DMS53 treated with DMSO at 0.1 percent for 48 hours (cell line): ENCODE results near the gene CNOT6.
A peak's percentile ranks its signal among the peaks of the same experiment; 100 is the strongest.
"Not testable (repeated sequence)": the region's sequence is repeated elsewhere in the genome, so short reads cannot be mapped to it uniquely, and the experiment has no call there.

Experiments used
- DNase-seq: peaks from one replicate; lab custom pipeline; 2025; ENCODE audit not compliant: unreplicated experiment; lab: John Stamatoyannopoulos, UW

The CNOT6 gene

GRCh38 chr5:180494060-180494509 lies at the start of gene CNOT6:
Gene CNOT6, plus strand, starts transcription at chr5:180494379. Its CDS starts 34,898 bp downstream, at chr5:180529277.
- DNase-seq, result peak; percentile 81

- DNase-seq, result no peak
Measured at GRCh38 chr5:180454752-180455151, 39.4 kb upstream of the CNOT6 start.

DNA sequence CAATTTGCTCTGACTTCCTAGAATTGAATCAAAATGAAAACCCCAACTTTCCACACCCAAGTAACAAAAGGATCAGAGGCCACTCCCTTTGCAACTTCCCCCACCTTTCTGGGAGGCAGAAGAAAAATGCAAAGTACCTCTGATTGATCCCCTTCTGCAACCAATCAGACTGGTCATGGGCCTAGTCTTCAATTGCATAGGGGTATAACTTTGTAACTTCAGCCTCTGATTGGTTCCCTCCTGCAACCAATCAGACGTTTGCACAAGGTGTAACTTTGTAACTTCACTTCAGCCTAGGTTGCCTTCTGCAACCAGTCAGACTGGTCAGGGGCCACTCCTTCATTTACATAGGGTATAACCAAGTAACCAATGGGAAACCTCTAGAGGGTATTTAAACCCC lies 38.3 kb upstream of the CNOT6 start:
- DNase-seq, result no peak

DNA sequence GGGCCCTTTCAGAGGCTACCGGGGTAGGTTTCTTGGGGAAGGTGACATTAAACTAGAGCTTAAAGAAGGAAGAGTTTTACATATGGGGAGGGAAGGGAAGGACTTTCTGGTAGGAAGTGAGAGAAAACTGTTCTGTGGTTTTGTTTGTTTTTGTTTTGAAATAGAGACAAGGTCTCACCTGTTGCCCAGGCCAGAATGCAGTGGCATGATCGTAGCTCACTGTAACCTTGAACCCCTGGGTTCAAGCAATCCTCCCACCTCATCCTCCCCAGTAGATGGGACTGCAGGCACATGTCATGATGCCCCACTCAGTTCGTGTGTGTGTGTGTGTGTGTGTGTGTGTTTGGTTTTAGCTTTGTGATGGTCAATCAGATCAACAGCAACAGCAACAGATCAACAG lies 37.4 kb upstream of the CNOT6 start:
- no peak for DNase-seq

DNA sequence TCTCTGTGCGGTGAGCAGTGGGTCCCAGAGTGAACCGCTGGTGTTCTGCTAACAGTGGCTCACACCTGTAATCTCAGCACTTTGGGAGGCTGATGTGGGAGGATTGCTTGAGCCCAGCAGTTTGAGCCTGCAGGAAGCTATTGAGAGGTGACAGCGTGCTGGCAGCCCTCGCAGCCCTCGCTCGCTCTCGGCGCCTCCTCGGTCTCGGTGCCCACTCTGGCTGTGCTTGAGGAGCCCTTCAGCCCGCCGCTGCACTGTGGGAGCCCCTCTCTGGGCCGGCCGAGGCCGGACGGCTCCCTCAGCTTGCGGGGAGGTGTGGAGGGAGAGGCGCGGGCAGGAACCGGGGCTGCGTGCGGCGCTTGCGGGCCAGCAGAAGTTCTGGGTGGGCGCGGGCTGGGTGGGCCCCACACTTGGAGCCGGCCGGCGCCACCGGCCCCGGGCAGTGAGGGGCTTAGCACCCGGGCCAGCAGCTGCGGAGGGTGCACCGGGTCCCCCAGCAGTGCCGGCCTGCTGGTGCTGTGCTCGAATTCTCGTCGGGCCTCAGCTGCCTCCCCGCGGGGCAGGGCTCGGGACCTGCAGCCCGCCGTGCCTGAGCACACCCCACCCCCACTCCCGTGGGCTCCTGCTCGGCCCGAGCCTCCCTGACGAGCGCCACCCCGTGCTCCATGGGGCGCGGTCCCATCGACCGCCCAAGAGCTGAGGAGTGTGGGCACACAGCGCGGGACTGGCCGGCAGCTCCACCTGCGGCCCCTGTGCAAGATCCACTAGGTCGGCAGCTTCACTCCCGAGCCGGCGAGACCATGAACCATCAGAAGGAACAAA lies 35.1 kb upstream of the CNOT6 start:
- not testable (repeated sequence) for DNase-seq

GRCh38 chr5:180459674-180460142 lies 34.5 kb upstream of the CNOT6 start:
- DNase-seq, result not testable (repeated sequence)

DNA sequence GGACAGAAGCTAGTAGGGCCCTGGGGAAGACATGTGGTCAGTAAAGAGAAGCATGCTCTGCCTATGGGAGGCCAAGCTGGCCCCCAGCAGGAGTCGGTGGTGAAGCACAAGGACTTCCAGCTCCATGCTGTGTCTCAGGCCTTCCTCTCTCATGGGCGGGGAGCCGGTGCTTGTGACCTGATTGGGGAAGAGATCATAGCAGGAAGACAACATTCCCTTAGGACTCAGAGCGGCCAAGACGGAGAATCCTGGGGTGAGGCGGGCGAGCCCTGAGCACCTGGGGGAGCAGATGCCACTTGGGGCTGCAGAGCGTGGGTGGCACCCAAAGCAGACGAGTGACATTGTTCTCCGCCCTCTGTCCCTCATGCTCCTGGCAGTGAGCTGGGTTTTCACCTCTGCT lies 33.3 kb upstream of the CNOT6 start:
- DNase-seq, result no peak

GRCh38 chr5:180461303-180461702 lies 32.9 kb upstream of the CNOT6 start:
- no peak for DNase-seq

GRCh38 chr5:180463216-180463900 lies 30.8 kb upstream of the CNOT6 start:
- DNase-seq, result no peak

GRCh38 chr5:180463916-180464602 lies 30.1 kb upstream of the CNOT6 start:
- no peak for DNase-seq

DNA sequence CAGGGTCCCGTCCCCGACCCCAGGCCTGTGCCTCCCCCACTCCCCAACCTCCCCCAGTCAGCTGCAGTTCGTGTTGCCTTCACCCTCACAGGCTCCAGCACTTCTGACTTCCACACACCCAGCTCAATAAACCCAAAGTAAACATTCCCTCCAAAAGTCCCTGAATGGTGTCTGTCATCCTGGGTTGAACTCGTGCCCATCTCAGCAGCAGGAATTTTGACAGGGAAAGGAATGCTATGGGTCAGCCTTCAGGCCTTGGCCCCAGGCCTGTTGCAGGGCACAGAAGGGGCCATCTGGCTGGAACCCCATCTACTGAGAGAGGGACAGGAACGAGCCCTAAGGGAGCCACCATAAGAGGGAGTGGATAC lies 29.6 kb upstream of the CNOT6 start:
- DNase-seq, result no peak

- DNase-seq, result not testable (repeated sequence)
Measured at GRCh38 chr5:180465052-180465451, 29.1 kb upstream of the CNOT6 start.

DNA sequence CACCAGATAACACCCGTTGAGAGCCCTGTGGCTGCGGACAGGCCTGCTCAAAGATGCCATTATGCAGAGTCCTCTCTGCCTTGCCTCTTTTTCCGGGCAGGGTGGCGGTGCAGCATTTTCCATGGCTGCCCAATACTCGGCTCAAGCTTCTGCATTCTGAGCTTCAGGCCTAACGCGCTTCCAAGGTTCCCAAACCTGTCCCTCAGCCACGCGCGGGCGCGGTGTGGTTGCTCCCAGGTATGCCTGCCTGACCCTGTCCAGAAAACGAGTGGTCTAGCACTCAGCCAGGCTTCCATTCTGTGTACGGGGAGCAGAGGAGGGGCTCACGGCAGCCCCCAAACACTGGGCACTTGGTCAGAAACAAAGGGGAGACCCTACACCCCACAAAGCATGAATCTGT lies 27.9 kb upstream of the CNOT6 start:
- no peak for DNase-seq

GRCh38 chr5:180467028-180467975 lies 26.9 kb upstream of the CNOT6 start:
- no peak for DNase-seq

GRCh38 chr5:180467989-180468731 lies 26.0 kb upstream of the CNOT6 start:
- DNase-seq, result no peak

- no peak for DNase-seq
Measured at GRCh38 chr5:180468732-180469585, 25.2 kb upstream of the CNOT6 start.

DNA sequence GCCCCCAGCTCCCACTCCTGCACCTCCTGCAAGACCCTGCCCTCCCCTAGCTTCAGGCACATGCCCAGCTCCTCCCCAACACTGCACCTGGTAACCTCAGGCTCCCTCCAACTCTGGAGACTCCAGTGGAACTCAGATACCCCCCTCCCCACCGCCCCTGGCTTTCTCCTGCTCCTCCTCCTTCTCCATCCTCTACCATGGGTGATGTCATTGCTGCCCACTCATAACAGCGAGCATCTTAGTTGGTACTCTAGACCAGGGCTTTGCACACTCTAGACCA lies 24.7 kb upstream of the CNOT6 start:
- no peak for DNase-seq

GRCh38 chr5:180469866-180470265 lies 24.3 kb upstream of the CNOT6 start:
- no peak for DNase-seq

GRCh38 chr5:180470361-180470760 lies 23.8 kb upstream of the CNOT6 start:
- no peak for DNase-seq
